ENCODE data around the gene DSE.

DSE gene

DNA sequence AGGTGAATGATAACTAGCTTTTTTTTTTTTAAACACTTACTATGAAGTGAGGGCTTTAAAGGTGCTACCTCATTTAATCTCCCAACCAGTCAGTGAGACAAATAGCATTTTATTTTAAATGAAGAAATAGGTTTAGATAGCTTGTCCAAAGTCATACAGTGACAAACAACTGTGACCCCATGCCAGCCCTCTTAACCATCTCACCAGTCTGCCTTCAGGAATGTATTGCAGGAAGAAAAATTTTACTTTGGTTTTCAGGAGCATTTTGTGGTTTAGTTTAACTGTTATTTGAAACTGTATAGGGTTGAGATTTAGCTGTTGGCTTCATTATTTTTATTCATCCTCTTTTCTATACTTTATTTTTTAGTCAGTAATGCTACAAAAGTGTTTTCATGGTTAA, 18.6 kb downstream of the DSE start:
- Mint-ChIP-seq H3K36me3 (no peaks in the 10 kb centered on the region), H3K4me3 (no peak overlapping the region), H3K9me3 (no peaks in the 10 kb centered on the region), H3K4me1 (peaks cover 61% of the 10 kb centered on the region), H3K27ac (peak overlapping the region; percentile 30)
- ATAC-seq, result no peak
- no peak for DNase-seq (ENCODE audit: low spot score in 2 of 2)

DNA sequence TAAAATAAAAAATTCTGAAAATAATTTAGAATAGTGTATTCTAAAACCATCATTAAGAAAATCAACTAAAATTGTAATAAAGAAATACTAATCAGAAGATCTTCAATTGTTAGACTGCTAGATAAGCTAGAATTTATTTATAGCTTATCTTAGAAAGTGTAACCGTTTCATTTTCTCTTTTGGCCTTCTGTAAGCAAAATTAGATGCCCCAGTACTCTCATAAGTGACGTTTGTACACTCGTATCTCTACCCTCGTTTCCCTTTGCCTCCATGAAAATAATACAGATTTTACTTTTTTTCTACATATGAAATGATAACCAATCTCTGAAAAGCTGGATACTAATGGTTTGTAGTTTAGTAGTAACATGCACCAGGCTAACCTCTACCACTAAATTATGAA, 19.8 kb downstream of the DSE start:
- Mint-ChIP-seq H3K4me3 (peak overlapping the region; percentile 42), H3K36me3 (no peaks in the 10 kb centered on the region), H3K4me1 (peaks cover 51% of the 10 kb centered on the region), H3K27ac (no peak overlapping the region), H3K9me3 (no peaks in the 10 kb centered on the region)
- ATAC-seq, result no peak
- DNase-seq (ENCODE audit: low spot score in 2 of 2), result no peak

DNA sequence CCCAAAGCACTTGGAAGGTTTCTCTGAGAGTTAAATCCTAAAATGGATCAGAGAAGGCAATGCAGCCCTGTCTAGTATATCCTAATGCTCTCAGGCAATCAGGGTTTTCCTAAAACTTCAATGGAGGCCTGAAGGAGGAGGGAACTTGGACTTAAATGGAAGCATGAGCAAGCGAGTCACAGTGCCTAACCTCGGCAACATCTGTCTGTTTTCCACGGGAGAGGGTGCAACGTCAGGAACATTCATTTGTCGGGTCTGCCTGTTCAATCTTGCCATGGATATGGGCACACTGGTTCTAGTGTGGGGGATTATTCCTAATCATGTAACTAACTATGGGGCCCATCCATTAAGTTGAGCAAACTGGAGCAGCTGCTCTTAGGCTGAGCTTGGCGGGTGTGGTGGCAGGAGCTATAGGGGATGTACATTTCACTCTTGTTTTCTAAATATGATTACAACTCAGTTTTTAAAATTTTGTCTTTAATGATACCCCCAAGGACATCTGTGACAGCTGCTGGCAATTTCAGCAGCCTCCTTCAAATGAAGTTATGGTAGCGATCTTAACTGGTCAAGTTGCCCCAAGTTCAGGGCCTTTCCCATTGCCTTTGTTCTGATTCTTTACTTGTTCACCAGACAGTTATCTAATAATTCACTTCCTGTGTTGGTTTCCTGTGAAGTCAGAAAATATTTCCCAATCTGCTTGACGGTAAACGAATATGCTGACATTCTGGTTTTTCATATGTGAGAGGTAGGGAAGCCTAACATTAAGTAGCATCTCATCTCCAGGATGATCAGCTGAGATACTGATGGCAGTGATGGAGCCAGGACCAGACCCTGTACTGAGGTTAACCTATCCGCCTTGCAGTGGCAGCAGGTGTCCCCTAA, 21.6 kb downstream of the DSE start:
- no peaks in the 10 kb centered on the region for H3K36me3 Mint-ChIP-seq
- peaks cover 38% of the 10 kb centered on the region for H3K4me1 Mint-ChIP-seq
- peak; percentile 64 for ATAC-seq
- H3K4me3 Mint-ChIP-seq, result peak overlapping the region; percentile 47
- no peaks in the 10 kb centered on the region for H3K9me3 Mint-ChIP-seq
- no peak for DNase-seq (ENCODE audit: low spot score in 2 of 2)
- peak overlapping the region; percentile 77 for H3K27ac Mint-ChIP-seq

DNA sequence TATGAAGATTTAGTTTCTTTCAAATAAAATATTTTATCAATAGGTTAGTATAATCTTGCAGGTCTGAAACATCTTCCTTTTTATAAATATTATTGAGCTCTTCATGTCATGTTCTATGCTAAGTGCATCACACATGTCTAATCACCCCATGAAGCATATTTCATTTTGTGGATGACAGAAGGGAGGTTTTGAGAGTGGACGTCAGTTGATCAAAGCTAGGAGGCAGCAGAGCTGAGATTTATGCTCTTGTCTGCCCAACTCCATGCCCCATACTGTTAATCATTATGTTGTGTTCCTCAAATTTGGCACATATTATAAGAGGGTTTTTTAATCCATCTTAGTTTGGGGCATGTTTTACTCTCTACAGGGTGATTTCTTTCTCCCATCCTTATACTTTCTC, 22.7 kb downstream of the DSE start:
- Mint-ChIP-seq H3K4me1 (peaks cover 28% of the 10 kb centered on the region), H3K36me3 (no peaks in the 10 kb centered on the region), H3K9me3 (no peaks in the 10 kb centered on the region), H3K27ac (peak overlapping the region; percentile 77), H3K4me3 (peak overlapping the region; percentile 47)
- ATAC-seq (peak; percentile 54), DNase-seq (ENCODE audit: low spot score in 2 of 2) (no peak)

DNA sequence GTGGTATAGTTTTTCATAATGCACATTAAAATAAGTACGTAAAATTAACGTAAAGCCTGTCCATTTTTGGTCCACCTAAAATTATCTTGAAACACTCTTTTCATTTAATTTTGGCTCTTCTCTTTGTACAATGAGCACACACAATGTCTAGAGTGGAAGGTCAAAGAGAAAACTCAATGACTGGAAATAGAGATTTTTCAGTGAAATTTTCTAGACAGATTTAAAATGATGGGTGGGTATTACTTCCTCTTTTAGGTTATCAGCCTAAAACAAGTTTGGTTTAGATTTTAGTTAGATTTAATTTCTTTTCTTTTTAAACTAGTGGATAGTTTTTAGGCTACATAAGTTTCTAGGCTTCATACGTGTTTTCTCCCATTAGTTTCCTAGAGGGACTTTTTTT, 24.9 kb downstream of the DSE start:
- no peak for DNase-seq (ENCODE audit: low spot score in 2 of 2)
- Mint-ChIP-seq H3K4me1 (peaks cover 19% of the 10 kb centered on the region), H3K27ac (no peak overlapping the region), H3K9me3 (no peaks in the 10 kb centered on the region), H3K36me3 (peaks cover 9% of the 10 kb centered on the region), H3K4me3 (no peak overlapping the region)
- ATAC-seq, result no peak

DNA sequence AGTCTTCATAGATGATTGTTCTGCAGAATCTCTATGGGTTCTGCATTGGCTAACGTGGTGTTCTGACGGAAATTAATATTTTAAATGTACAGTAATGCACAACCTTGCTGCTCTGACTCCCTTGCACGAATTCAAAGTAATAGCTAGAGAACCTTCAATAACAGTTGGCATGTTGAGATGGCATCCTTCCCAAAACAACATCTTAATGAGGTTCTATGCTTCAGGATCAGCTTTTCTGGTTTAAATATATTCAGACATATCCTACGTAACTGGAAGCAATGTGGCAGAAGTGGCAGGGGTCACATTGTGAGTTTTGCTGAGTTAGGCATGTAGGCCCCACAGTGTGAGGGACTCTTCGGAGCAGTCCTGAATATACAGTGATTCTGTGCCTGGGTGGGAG, 25.7 kb downstream of the DSE start:
- ATAC-seq, result no peak
- no peak overlapping the region for H3K4me3 Mint-ChIP-seq
- H3K27ac Mint-ChIP-seq, result no peak overlapping the region
- no peak for DNase-seq (ENCODE audit: low spot score in 2 of 2)
- peaks cover 19% of the 10 kb centered on the region for H3K4me1 Mint-ChIP-seq
- H3K36me3 Mint-ChIP-seq, result peaks cover 9% of the 10 kb centered on the region
- no peaks in the 10 kb centered on the region for H3K9me3 Mint-ChIP-seq

DNA sequence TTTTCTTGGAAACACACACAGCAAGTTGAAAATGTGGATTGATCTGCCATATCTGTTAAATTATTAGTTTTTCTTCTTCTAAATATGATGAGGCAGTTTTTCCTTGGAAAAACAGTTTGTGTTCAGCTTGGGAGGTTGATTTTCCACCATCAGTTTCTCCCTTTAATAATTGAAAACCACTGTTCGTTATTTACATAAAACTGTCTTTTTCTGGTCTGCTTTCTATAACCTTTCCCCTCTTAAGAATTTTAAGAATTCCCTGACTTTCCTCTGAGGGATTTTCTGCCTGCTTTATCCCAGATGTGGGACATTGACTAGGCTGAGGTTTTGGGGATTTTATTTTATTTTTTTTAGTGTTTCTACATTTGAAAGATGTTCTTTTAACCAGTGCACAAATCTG, 27.2 kb downstream of the DSE start:
- H3K4me3 Mint-ChIP-seq, result no peak overlapping the region
- no peak overlapping the region for H3K27ac Mint-ChIP-seq
- peaks cover 8% of the 10 kb centered on the region for H3K4me1 Mint-ChIP-seq
- H3K36me3 Mint-ChIP-seq, result peaks cover 9% of the 10 kb centered on the region
- DNase-seq (ENCODE audit: low spot score in 2 of 2) (no peak), ATAC-seq (no peak)
- no peaks in the 10 kb centered on the region for H3K9me3 Mint-ChIP-seq

DNA sequence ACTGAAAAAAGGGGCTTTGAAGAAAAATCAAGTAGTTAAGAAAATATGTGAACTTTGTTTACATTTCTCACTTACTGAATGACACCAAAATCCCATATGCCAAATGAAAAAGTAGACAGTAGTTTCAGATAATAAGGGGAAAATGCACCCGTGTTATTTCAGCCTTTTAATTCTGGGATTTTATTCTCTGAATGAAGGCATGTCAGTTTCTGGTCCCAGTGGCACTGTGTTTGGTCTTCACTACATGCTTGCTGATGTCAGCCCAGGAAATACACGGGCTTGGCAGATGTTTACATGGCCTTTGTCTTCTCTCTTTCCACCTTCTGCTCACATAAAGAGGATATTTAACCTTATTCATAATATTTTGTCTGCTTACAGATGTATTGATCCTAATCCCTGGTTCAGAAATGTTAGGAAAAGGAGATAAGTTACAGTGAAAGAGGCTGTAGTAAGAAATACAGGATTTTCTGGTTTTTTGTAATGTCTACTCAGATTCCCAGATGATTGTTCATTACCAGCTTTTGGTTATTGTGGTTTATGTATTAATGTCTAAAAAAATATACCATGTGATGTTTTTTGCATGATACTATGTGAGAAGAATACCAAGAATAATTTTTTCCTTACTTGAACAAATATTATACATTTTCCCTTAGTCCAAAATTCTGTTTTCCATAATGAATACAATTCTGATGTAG, 27.7 kb downstream of the DSE start:
- ATAC-seq (no peak), DNase-seq (ENCODE audit: low spot score in 2 of 2) (no peak)
- Mint-ChIP-seq H3K4me3 (no peak overlapping the region), H3K4me1 (peaks cover 2% of the 10 kb centered on the region), H3K9me3 (no peaks in the 10 kb centered on the region), H3K36me3 (peaks cover 9% of the 10 kb centered on the region), H3K27ac (no peak overlapping the region)

DNA sequence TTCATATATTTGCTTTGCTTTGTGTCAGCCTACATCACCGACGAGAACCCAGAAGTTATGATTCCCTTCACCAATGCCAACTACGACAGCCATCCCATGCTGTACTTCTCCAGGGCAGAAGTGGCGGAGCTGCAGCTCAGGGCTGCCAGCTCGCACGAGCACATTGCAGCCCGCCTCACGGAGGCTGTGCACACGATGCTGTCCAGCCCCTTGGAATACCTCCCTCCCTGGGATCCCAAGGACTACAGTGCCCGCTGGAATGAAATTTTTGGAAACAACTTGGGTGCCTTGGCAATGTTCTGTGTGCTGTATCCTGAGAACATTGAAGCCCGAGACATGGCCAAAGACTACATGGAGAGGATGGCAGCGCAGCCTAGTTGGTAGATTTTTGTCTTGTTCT, 28.5 kb downstream of the DSE start:
- Mint-ChIP-seq H3K9me3 (no peaks in the 10 kb centered on the region), H3K36me3 (peaks cover 9% of the 10 kb centered on the region)

DNA sequence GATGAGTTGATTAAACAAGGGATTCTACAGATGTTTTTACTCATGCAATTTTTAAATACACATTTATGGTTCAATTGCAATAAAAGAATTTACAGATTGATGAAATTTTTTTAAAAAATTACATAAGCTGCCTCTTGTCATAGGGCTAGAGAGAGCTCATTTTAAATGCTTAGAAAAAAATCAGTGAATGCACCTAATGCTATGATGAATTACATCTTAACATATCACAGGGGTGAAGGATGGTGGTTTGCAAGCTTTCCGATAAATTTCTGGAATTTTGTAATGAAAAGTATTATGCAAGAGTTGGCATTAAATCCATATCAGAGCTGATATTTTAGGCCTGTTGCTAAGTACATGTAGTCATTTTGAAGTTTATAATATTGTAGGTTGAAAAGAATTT, 29.6 kb downstream of the DSE start:
- ATAC-seq, result no peak
- Mint-ChIP-seq H3K36me3 (peaks cover 9% of the 10 kb centered on the region), H3K4me1 (no peaks in the 10 kb centered on the region), H3K27ac (no peak overlapping the region), H3K4me3 (no peak overlapping the region), H3K9me3 (no peaks in the 10 kb centered on the region)
- DNase-seq (ENCODE audit: low spot score in 2 of 2), result no peak

More for the DNA sequence above, 28.5 kb downstream of the DSE start:
- Mint-ChIP-seq H3K4me3 (no peak overlapping the region), H3K27ac (no peak overlapping the region), H3K4me1 (no peaks in the 10 kb centered on the region)
- DNase-seq (ENCODE audit: low spot score in 2 of 2) (no peak), ATAC-seq (no peak)

DNA sequence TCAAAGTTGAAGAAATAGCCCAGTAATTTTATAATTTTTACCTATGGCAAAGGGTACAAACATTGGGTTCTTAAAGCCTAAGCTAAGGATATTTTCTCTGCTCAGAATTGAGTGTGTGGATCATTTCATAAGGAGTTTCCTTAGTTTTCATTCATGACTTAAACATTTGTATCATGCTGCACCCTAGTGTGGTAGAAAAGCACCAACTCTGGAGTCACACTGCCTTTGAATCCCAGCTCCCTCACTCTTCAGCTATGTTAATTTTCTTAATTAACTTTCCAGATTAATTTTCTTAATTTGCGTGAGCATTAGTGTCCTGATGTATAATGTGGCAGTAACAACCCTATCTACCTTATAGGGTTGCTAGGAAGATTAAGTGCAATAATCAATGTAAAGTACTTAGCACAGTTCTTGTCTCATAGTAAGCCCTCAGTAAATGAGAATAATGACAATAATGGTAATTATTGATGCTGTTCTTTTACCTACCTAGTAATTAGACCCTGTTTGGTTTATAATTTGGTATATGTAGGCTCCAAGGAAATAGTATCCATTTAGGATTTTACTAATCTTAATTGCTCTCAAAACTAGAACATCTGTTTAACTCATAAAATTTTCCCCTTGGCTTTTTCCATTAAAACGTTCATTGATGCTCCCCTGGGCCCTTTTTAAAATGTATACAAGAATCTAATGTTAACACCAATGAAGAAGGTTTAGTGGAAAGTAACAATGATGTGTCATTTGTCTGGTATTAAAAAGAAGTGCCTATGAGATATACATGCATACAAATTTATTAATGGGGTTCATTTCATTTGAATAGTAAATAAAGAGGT, 31.6 kb downstream of the DSE start:
- H3K4me3 Mint-ChIP-seq, result no peak overlapping the region
- peaks cover 6% of the 10 kb centered on the region for H3K4me1 Mint-ChIP-seq
- ATAC-seq (no peak), DNase-seq (ENCODE audit: low spot score in 2 of 2) (no peak)
- peaks cover 9% of the 10 kb centered on the region for H3K36me3 Mint-ChIP-seq
- H3K9me3 Mint-ChIP-seq, result no peaks in the 10 kb centered on the region
- no peak overlapping the region for H3K27ac Mint-ChIP-seq

DNA sequence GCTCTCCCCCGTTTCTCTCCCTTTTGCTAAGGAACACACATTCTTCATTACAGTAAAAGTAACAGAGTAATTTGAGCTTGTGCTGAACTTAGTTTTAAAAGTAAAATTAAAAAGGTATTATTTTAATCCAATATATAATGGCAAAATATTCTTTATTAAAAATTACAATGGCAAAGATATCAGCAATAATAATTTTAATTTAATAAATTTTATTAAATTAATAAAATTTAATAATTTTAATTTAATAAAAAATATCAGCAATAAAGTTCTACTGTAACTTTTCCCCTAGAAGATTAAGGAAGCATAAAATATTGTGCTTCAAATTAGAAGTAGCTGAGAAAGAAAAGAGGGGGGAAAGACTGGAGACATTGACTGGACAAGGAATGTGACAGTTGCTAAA, 32.5 kb downstream of the DSE start:
- H3K36me3 Mint-ChIP-seq, result peaks cover 9% of the 10 kb centered on the region
- H3K4me1 Mint-ChIP-seq, result peaks cover 6% of the 10 kb centered on the region
- DNase-seq (ENCODE audit: low spot score in 2 of 2) (no peak), ATAC-seq (no peak)
- H3K27ac Mint-ChIP-seq, result no peak overlapping the region
- H3K4me3 Mint-ChIP-seq, result no peak overlapping the region
- H3K9me3 Mint-ChIP-seq, result no peaks in the 10 kb centered on the region

DNA sequence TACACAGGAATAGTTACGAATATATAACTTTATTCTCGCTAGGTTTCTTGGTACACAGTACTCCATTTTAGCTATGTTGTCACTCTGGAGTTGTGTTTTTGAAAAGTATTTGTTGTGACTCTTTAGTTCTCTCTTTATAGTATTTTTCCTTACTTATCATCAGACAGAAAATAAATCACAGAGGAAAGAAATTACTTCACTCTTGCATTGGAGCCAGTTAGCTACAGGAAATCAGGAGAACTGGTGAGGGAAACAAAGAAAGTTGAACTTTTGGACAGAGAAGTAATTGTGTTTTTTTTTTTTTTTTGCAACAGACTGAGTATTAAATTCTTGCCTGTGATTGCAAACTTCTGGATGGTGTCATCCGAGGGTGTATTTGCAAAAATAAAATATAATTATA, 33.9 kb downstream of the DSE start:
- no peak for DNase-seq (ENCODE audit: low spot score in 2 of 2)
- H3K9me3 Mint-ChIP-seq, result no peaks in the 10 kb centered on the region
- ATAC-seq, result no peak
- H3K4me1 Mint-ChIP-seq, result peaks cover 6% of the 10 kb centered on the region
- H3K27ac Mint-ChIP-seq, result no peak overlapping the region
- H3K4me3 Mint-ChIP-seq, result no peak overlapping the region
- peaks cover 11% of the 10 kb centered on the region for H3K36me3 Mint-ChIP-seq

DNA sequence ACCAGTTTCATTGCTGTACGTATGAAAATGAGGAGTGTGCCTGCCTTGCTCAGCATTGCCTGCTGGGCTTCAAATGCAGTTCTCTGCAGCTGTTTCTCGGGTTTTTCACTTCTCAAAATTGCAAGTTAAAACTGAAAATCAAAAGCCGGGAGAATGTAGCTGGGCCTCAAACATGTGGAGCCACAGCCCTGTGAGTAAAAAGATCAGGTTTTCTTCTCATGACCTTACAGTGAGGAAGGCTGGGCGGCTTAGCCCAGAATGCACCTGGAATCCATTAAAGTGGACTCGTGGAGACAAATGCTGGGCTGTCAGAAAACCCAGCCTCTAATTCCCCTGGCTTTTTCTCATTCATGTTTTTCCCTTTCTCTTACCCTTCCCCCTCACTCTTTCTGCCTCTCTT, 34.4 kb downstream of the DSE start:
- Mint-ChIP-seq H3K4me1 (peaks cover 6% of the 10 kb centered on the region), H3K36me3 (peaks cover 7% of the 10 kb centered on the region), H3K27ac (no peak overlapping the region), H3K9me3 (no peaks in the 10 kb centered on the region), H3K4me3 (no peak overlapping the region)
- ATAC-seq (no peak), DNase-seq (ENCODE audit: low spot score in 2 of 2) (no peak)

DNA sequence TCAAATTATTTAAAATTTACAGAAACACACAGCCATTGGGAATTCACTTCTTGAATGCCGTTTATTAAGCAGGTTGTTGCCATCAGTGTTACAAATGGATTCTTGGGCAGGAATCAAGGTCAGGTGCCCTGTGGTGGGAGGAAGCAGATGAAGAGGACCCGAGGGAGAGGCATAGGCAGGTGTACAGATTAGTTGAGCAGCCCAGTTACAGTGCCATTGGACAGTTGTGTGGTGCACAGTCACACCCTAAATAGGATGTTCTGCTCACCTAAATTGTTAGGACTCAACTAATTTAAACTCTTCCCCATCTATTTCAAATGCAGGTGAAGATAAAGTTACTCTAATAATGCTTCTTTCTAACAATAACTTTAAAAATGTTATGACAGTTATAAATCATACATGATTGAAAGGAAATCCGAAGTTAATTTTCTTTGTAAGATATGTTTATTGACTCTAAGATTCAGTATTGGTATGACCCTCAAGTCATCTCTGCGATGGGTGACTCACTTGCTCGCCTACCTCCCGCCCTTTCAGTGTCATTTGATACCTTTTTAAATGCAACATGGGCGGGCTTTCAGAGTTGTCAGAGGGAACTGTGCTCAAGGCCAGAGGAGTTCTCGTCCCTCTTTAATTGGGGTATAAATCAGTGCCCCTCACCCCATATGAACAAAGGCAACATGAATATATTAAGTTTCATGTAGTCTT, 35.1 kb downstream of the DSE start:
- Mint-ChIP-seq H3K4me1 (peaks cover 6% of the 10 kb centered on the region), H3K36me3 (peaks cover 6% of the 10 kb centered on the region), H3K27ac (no peak overlapping the region), H3K9me3 (no peaks in the 10 kb centered on the region), H3K4me3 (no peak overlapping the region)
- DNase-seq (ENCODE audit: low spot score in 2 of 2) (no peak), ATAC-seq (peak; percentile 93)
